WTC11 (cell line): ENCODE results near the gene KCNJ4.

Experiments
- ATF6 ChIP-seq: sonication (generic); formaldehyde crosslinking; IDR thresholded peaks from 2 replicates; pipeline ENCODE4 v1.8.1; 2023; ENCODE audit warnings: mild to moderate bottlenecking, missing genetic modification reagents
- CTCF ChIP-seq: fragments of 200-600 bp; IDR thresholded peaks from 2 replicates; pipeline ENCODE4 v1.8.0; 2022; ENCODE audit warnings: antibody characterized with exemption
- MYBL2 ChIP-seq: sonication (generic); formaldehyde crosslinking; IDR thresholded peaks from 2 replicates; pipeline ENCODE4 v1.8.1; 2023; ENCODE audit warnings: mild to moderate bottlenecking, moderate library complexity, missing genetic modification reagents

GRCh38 chr22:38424525-38425080 lies 30.4 kb downstream of the KCNJ4 start:
- TF ChIP-seq ATF6 (no peak), CTCF (no peak), MYBL2 (CRISPR knock-in tag) (no peak)
